Measurements from ENCODE around the gene PTGES2. TPM values are rescaled to one million over a fixed set of nuclear protein-coding genes. Genes with fewer than 3 reads are reported as not detected.
A peak's percentile ranks its signal among the peaks of the same experiment; 100 is the strongest.

Gene PTGES2
- total and polyA plus RNA-seq, 9 of the 15 experiments (the other 6 are each of a cell fraction or from before 2014, with no cell fraction given) = 2.4 to 196 (median 90.1) TPM

DNA sequence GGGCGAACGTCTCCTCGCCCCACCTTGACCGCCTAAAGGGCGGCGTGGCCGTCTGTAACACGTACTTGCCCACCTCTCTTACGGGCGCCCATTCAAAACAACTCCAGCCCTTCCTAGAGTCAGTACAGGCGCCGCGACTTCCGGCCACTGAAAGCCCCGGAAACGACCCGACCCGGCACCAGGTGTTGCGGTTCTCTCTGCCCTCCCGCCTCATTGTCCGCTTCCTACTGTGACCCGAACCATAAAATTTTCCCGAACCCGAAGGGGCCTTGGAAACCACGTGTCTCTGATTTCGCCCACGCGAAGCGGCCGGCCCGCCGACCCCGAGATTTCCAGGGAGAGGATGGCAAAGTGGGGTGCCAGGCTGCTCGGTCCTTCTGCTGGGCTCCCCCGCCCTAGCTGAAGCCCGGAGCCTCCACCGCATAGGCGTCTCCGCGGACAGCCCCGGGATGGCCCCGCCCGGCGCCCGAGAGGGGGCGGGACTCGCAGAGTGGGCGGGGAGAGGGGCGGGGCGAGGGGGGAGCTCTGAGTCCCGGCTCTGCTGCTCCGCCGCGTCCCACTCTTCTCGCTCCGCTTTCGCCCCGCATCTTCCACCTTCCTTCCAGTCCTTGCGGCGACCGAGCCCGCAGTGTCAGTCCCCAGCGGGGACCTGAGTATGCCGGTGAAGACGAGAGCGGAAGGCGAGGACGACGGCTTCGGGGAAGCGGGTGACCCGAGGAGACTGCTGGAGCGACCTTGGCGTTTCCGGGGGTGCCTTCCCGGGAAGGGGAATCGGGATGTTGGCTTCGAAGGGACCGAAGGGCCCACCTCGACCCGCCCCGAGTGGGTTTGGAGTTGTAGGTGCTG lies 684 bp upstream of the PTGES2 start (continued):
- TF ChIP-seq, protein P1, sequence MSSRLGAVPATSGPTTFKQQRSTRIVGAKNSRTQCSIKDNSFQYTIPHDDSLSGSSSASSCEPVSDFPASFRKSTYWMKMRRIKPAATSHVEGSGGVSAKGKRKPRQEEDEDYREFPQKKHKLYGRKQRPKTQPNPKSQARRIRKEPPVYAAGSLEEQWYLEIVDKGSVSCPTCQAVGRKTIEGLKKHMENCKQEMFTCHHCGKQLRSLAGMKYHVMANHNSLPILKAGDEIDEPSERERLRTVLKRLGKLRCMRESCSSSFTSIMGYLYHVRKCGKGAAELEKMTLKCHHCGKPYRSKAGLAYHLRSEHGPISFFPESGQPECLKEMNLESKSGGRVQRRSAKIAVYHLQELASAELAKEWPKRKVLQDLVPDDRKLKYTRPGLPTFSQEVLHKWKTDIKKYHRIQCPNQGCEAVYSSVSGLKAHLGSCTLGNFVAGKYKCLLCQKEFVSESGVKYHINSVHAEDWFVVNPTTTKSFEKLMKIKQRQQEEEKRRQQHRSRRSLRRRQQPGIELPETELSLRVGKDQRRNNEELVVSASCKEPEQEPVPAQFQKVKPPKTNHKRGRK (tag; IDR thresholded peaks at IDR 0.05) = no peak
- TF ChIP-seq ZNF239 (CRISPR knock-in tag; IDR thresholded peaks at IDR 0.05) (0 out of 2 replicates have a peak, but pooled peaks have one; percentile 4), ADNP (tag; IDR thresholded peaks at IDR 0.05) (no peak), WHSC1 (IDR thresholded peaks at IDR 0.05; ENCODE audit: low read length) (no peak), NR1H2 (CRISPR knock-in tag; IDR thresholded peaks at IDR 0.05) (no peak), CEBPB (tag; IDR thresholded peaks at IDR 0.05) (no peak), NBN (IDR thresholded peaks at IDR 0.05; ENCODE audit: low read depth) (no peak), SNIP1 (IDR thresholded peaks at IDR 0.05; ENCODE audit: low read depth) (no peak), FOXA1 (IDR thresholded peaks at IDR 0.05; ENCODE audit: borderline replicate concordance) (no peak), ZNF324 (CRISPR knock-in tag; IDR thresholded peaks at IDR 0.05) (no peak), STAG1 (CRISPR knock-in tag; IDR thresholded peaks at IDR 0.05; ENCODE audit: borderline replicate concordance) (no peak), BHLHE40 (IDR thresholded peaks at IDR 0.05; ENCODE audit: low read length) (no peak; the same call in 1 of the 2 replicates)
- TF ChIP-seq, protein P2, sequence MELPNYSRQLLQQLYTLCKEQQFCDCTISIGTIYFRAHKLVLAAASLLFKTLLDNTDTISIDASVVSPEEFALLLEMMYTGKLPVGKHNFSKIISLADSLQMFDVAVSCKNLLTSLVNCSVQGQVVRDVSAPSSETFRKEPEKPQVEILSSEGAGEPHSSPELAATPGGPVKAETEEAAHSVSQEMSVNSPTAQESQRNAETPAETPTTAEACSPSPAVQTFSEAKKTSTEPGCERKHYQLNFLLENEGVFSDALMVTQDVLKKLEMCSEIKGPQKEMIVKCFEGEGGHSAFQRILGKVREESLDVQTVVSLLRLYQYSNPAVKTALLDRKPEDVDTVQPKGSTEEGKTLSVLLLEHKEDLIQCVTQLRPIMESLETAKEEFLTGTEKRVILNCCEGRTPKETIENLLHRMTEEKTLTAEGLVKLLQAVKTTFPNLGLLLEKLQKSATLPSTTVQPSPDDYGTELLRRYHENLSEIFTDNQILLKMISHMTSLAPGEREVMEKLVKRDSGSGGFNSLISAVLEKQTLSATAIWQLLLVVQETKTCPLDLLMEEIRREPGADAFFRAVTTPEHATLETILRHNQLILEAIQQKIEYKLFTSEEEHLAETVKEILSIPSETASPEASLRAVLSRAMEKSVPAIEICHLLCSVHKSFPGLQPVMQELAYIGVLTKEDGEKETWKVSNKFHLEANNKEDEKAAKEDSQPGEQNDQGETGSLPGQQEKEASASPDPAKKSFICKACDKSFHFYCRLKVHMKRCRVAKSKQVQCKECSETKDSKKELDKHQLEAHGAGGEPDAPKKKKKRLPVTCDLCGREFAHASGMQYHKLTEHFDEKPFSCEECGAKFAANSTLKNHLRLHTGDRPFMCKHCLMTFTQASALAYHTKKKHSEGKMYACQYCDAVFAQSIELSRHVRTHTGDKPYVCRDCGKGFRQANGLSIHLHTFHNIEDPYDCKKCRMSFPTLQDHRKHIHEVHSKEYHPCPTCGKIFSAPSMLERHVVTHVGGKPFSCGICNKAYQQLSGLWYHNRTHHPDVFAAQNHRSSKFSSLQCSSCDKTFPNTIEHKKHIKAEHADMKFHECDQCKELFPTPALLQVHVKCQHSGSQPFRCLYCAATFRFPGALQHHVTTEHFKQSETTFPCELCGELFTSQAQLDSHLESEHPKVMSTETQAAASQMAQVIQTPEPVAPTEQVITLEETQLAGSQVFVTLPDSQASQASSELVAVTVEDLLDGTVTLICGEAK (IDR thresholded peaks at IDR 0.05) = peak; percentile 78
- TF ChIP-seq, protein P2 (CRISPR knock-in tag; IDR thresholded peaks at IDR 0.05) = no peak
- TF ChIP-seq, protein P3, sequence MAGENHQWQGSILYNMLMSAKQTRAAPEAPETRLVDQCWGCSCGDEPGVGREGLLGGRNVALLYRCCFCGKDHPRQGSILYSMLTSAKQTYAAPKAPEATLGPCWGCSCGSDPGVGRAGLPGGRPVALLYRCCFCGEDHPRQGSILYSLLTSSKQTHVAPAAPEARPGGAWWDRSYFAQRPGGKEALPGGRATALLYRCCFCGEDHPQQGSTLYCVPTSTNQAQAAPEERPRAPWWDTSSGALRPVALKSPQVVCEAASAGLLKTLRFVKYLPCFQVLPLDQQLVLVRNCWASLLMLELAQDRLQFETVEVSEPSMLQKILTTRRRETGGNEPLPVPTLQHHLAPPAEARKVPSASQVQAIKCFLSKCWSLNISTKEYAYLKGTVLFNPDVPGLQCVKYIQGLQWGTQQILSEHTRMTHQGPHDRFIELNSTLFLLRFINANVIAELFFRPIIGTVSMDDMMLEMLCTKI (IDR thresholded peaks at IDR 0.05; ENCODE audit: partially characterized antibody) = no peak
